GM12878 (cell line): ENCODE results near the gene MAMDC2. TPM values are rescaled to one million over a fixed set of nuclear protein-coding genes. Genes with fewer than 3 reads are reported as not detected.

Source experiments
- ATAC-seq: fragments of 200-7000 bp; cut with Tn5 transposase; 3 replicates; pipeline ENCODE4 v1.9.1; 2020; ENCODE audit warnings: mild to moderate bottlenecking, moderate library complexity
- BruUV-seq: library from RNA; stranded (reverse); fragments of 400-500 nt; replicated peaks from 2 replicates; lab custom pipeline; 2021; lab: Mats Ljungman, UMichigan
- CTCF ChIA-PET: fragments of 300-600 bp; sonication (Branson Sonifier 250); formaldehyde crosslinking; extraction: SDS; loops from one replicate; lab custom pipeline; 2021; ENCODE audit warnings: inconsistent platforms; lab: Yijun Ruan, JAX
- POLR2A ChIA-PET: fragments of 350-600 bp; formaldehyde crosslinking; extraction: SDS; loops from one replicate; lab custom pipeline; 2021; ENCODE audit warnings: inconsistent platforms; lab: Charles Lee
- RAD21 ChIA-PET: fragments of 300-600 bp; sonication (Branson Sonifier 250); formaldehyde crosslinking; loops from one replicate; lab custom pipeline; 2023; ENCODE audit warnings: antibody characterized with exemption; ENCODE audit not compliant: unreplicated experiment; lab: Charles Lee
- SMC1A ChIA-PET: fragments of 300-600 bp; sonication (Branson Sonifier 250); formaldehyde crosslinking; loops from one replicate; lab custom pipeline; 2023; ENCODE audit not compliant: unreplicated experiment, uncharacterized antibody; lab: Charles Lee
- DNase-seq: peaks from one replicate; pipeline ENCODE4 v3.0.0-alpha.2; 2011; ENCODE audit warnings: low read depth, low spot score
- FAIRE-seq: peaks from 3 replicates; lab custom pipeline; 2011; peaks lifted over from hg19 to GRCh38; lab: Jason Lieb, UNC
- H2AFZ ChIP-seq: 2 replicates; pipeline ENCODE4 v1.6.0; 2011; ENCODE audit warnings: low read depth, low read length, control low read depth; ENCODE audit not compliant: control insufficient read depth
- H3K27ac ChIP-seq: 2 replicates; pipeline ENCODE4 v1.5.1; 2011; ENCODE audit warnings: control low read depth; ENCODE audit not compliant: control insufficient read depth, insufficient read depth
- H3K27me3 ChIP-seq, 2 experiments: replicated peaks in 1 of 2; 2 replicates each; pipeline versions ENCODE4 v1.6.0 to v1.6.1; 2011; ENCODE audit warnings: low read length in 1 of 2; ENCODE audit not compliant: control insufficient read depth in 2 of 2, insufficient read depth in 2 of 2
- H3K36me3 ChIP-seq, 2 experiments: 2 replicates each; pipeline ENCODE4 v1.5.1; 2011; ENCODE audit warnings: low read length in 1 of 2; ENCODE audit not compliant: control insufficient read depth in 2 of 2, insufficient read depth in 2 of 2
- H3K4me1 ChIP-seq: 2 replicates; pipeline ENCODE4 v1.6.1; 2011; ENCODE audit warnings: mild to moderate bottlenecking, low read length, moderate library complexity, mixed read lengths; ENCODE audit not compliant: control insufficient read depth, insufficient read depth
- H3K4me2 ChIP-seq: 2 replicates; pipeline ENCODE4 v1.6.0; 2011; ENCODE audit warnings: control low read depth; ENCODE audit not compliant: control insufficient read depth, insufficient read depth
- H3K4me3 ChIP-seq: fragments of 200-600 bp; sonication (generic); 2 replicates; pipeline ENCODE4 v1.5.1; 2016
- H3K79me2 ChIP-seq: 2 replicates; pipeline ENCODE4 v1.6.0; 2011; ENCODE audit warnings: low read length; ENCODE audit not compliant: control insufficient read depth, insufficient read depth
- H3K9ac ChIP-seq: 2 replicates; pipeline ENCODE4 v1.8.0; 2011; ENCODE audit warnings: low read length, control low read depth, mixed read lengths; ENCODE audit not compliant: control insufficient read depth, insufficient read depth
- H3K9me3 ChIP-seq: replicated peaks from 3 replicates; pipeline ENCODE4 v1.5.1; 2011; ENCODE audit warnings: mild to moderate bottlenecking, low read length; ENCODE audit not compliant: control insufficient read depth, insufficient read depth
- H4K20me1 ChIP-seq: 2 replicates; pipeline ENCODE4 v1.6.0; 2011; ENCODE audit not compliant: control insufficient read depth, insufficient read depth
- CEBPZ ChIP-seq: fragments of 150-350 bp; IDR thresholded peaks from 2 replicates; pipeline ENCODE4 v1.6.1; 2016; ENCODE audit warnings: low read depth, low read length
- KLF5 ChIP-seq: fragments of 450-650 bp; IDR thresholded peaks from 2 replicates; pipeline ENCODE4 v1.6.1; 2014; ENCODE audit warnings: mild to moderate bottlenecking; ENCODE audit not compliant: partially characterized antibody
- REST ChIP-seq: IDR thresholded peaks from 2 replicates; pipeline ENCODE4 v1.6.1; 2012; ENCODE audit warnings: mild to moderate bottlenecking, low read depth, low read length
- SIX5 ChIP-seq: IDR thresholded peaks from 2 replicates; pipeline ENCODE4 v1.6.1; 2011; ENCODE audit warnings: mild to moderate bottlenecking, low read depth, low read length, moderate library complexity; ENCODE audit not compliant: severe bottlenecking
- WGBS: methylation state at CpG from one replicate; pipeline ENCODE4 v1.1.6; 2016; ENCODE audit warnings: low lambda C conversion rate; ENCODE audit not compliant: insufficient replicate concordance, insufficient coverage; ENCODE audit errors: missing lambda C conversion rate; 5-methylcytosine and 5-hydroxymethylcytosine counted together
- in situ Hi-C: fragments of 300-500 bp; cut with MboI; formaldehyde crosslinking; loops from 9 replicates; pipeline ENCODE4 v1.14.3; 2018; ENCODE audit warnings: mixed read lengths
- intact Hi-C: fragments of 100-400 bp; cut with micrococcal nuclease; formaldehyde crosslinking; loops from one replicate; pipeline ENCODE4 v1.14.2; 2022; ENCODE audit not compliant: unreplicated experiment
- polyA plus RNA-seq, 11 experiments: library from polyadenylated mRNA; depleted of rRNA in 4 of 11; unstranded in 6 of 11; stranded (reverse) in 5 of 11; fragments of >200 nt; fragmentation: Nextera tagmentation in 4 of 11; fragmentation: Illumina TruSeq in 1 of 11; extraction: Ambion mirVana in 4 of 11; extraction: Trizol in 1 of 11; gene quantifications; 1 replicate in 1 of 11; 2 replicates in 10 of 11; pipeline versions ENCODE4 v1.2.1 to v1.2.3, GENCODE V29; 2011 to 2016; ENCODE audit warnings: inconsistent platforms in 2 of 11, missing spikeins in 2 of 11, low read depth in 1 of 11
- total RNA-seq, 4 experiments: library from RNA; depleted of rRNA in 3 of 4; stranded (reverse); fragments of >200 nt in 3 of 4; fragmentation: Illumina TruSeq in 1 of 4; extraction: Trizol in 1 of 4; gene quantifications; 2 replicates each; pipeline versions ENCODE4 v1.2.1 to v1.2.3, GENCODE V29; 2013 to 2021

The MAMDC2 gene
- total and polyA plus RNA-seq, 10 of the 15 experiments (the other 5 are each of a cell fraction or from before 2014, with no cell fraction given), result 0.01 to 0.09 TPM; not detected in 8

- in situ Hi-C loops, result no loop called here
- no peak overlapping the region for H3K9ac ChIP-seq
- BruUV-seq, result no TSS peak
- no peaks in the 10 kb centered on the region for H3K9me3 ChIP-seq
- ChIA-PET CTCF (interaction anchor here (0.7 to 6.6 kb wide), 2 partner anchors 28 to 473 kb away, joined by 4 to 50 read pairs; no protein-coding TSS in a partner anchor), POLR2A (no interaction called here), RAD21 (no interaction called here), SMC1A (no interaction called here)
- H3K27ac ChIP-seq, result no peak overlapping the region
- no peak overlapping the region for H2AFZ ChIP-seq
- H3K4me3 ChIP-seq, result no peak overlapping the region
- no peaks in the 10 kb centered on the region for H3K36me3 ChIP-seq
- no peak for ATAC-seq
- TF ChIP-seq SIX5, result no peak
- TF ChIP-seq KLF5, result no peak
- H3K4me1 ChIP-seq, result no peaks in the 10 kb centered on the region
- 78% methylated on average over 1 of the region's 1 CpG for WGBS
- intact Hi-C loops, result no loop called here
- DNase-seq, result no peak
- H4K20me1 ChIP-seq, result no peaks in the 10 kb centered on the region
- H3K27me3 ChIP-seq, result no peaks in the 10 kb centered on the region
- no peak for FAIRE-seq
- H3K79me2 ChIP-seq, result no peaks in the 10 kb centered on the region
- no peak overlapping the region for H3K4me2 ChIP-seq
Measured at GRCh38 chr9:70083429-70083828, 39.8 kb downstream of the MAMDC2 start.

- BruUV-seq, result no TSS peak
- ChIA-PET SMC1A (no interaction called here), RAD21 (no interaction called here)
- Histone ChIP-seq H3K4me2 (no peak overlapping the region), H3K36me3 (no peaks in the 10 kb centered on the region), H2AFZ (no peak overlapping the region)
- in situ Hi-C loops (no loop called here), intact Hi-C loops (no loop called here)
- WGBS, result 10% methylated on average over 4 of the region's 4 CpGs
- no peak for ATAC-seq
- TF ChIP-seq REST, result peak; percentile 78
- TF ChIP-seq CEBPZ, result no peak
- TF ChIP-seq, all 136 proteins: peak for 1
- Histone ChIP-seq H3K4me3 (no peak overlapping the region), H3K27me3 (no peaks in the 10 kb centered on the region), H3K79me2 (no peaks in the 10 kb centered on the region), H3K4me1 (no peaks in the 10 kb centered on the region), H4K20me1 (no peaks in the 10 kb centered on the region), H3K9ac (no peak overlapping the region), H3K9me3 (no peaks in the 10 kb centered on the region), H3K27ac (no peak overlapping the region)
- ChIA-PET POLR2A (no interaction called here), CTCF (interaction anchor here (1.3 to 6.6 kb wide), 2 partner anchors 26 to 115 kb away, joined by 4 to 50 read pairs; no protein-coding TSS in a partner anchor)
- DNase-seq (no peak), FAIRE-seq (no peak)
Measured at GRCh38 chr9:70085241-70085640, 41.6 kb downstream of the MAMDC2 start.
